ENCODE measurements around the gene DPP3. TPM values are rescaled to one million over a fixed set of nuclear protein-coding genes. Genes with fewer than 3 reads are reported as not detected.

DPP3 gene
- total RNA-seq, 1 donor from 2014 or later = 42.7 TPM

GRCh38 chr11:66470015-66470414, 10.2 kb upstream of the DPP3 start:
- H3K27ac Mint-ChIP-seq = no peak overlapping the region
- H3K9me3 Mint-ChIP-seq = no peaks in the 10 kb centered on the region
- DNase-seq (ENCODE audit: extremely low spot score, unreplicated experiment) = no peak
- no peaks in the 10 kb centered on the region for H3K36me3 Mint-ChIP-seq
- H3K4me1 Mint-ChIP-seq (ENCODE audit: unreplicated experiment) = peaks cover 15% of the 10 kb centered on the region
- TF ChIP-seq CTCF (conservative IDR thresholded peaks at IDR 0.05) = no peak
- no peaks in the 10 kb centered on the region for H3K27me3 Mint-ChIP-seq
- peak overlapping the region; percentile 30 for H3K4me3 Mint-ChIP-seq

DNA sequence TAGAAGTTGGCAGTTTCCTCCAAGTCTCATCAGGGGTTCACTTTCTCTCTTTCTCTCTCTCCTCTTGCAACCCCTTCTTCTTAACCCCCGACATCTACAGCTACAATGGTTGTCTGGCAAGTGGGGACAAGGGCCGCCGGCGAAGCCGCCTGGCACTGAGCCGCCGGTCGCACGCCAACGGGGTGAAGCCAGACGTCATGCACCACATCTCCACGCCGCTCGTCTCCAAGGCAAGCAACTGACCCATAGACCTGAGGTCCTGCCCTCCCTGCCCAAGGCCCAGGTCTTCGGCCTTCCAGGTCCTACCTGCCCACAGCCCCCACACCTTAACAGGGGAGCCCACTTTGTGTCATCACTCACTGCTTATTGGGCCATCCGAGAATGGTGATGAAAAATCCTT, 9.1 kb upstream of the DPP3 start:
- Mint-ChIP-seq H3K27ac (no peak overlapping the region), H3K9me3 (no peaks in the 10 kb centered on the region), H3K27me3 (no peaks in the 10 kb centered on the region), H3K4me1 (ENCODE audit: unreplicated experiment) (peaks cover 11% of the 10 kb centered on the region), H3K4me3 (no peak overlapping the region), H3K36me3 (no peaks in the 10 kb centered on the region)
- no peak for TF ChIP-seq CTCF (conservative IDR thresholded peaks at IDR 0.05)
- DNase-seq (ENCODE audit: extremely low spot score, unreplicated experiment) = no peak

- DNase-seq (ENCODE audit: extremely low spot score, unreplicated experiment) = no peak
- Mint-ChIP-seq H3K27ac (no peak overlapping the region), H3K27me3 (no peaks in the 10 kb centered on the region), H3K9me3 (no peaks in the 10 kb centered on the region), H3K4me1 (ENCODE audit: unreplicated experiment) (peaks cover 17% of the 10 kb centered on the region), H3K36me3 (peaks cover 4% of the 10 kb centered on the region), H3K4me3 (no peak overlapping the region)
- TF ChIP-seq CTCF (conservative IDR thresholded peaks at IDR 0.05) = no peak
Measured at GRCh38 chr11:66472054-66472453, 8.2 kb upstream of the DPP3 start.

DNA sequence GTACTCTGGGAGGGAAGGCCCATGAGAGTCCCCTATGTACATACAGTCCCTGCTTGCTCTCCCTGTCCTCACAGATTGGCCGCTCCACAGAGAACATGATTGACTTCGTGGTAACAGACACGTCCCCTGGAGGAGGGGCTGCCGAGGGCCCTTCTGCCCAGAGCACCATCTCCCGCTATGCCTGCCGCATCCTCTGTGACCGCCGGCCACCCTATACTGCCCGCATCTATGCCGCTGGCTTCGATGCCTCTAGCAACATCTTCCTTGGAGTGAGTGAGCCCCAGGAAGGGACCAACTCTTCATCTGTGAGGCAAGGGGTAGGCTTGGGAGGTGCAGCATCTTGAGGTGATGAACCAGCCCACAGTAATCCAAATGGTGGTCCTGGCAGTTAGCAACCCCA, 7.1 kb upstream of the DPP3 start:
- no peak for DNase-seq (ENCODE audit: extremely low spot score, unreplicated experiment)

GRCh38 chr11:66473608-66474515, 6.4 kb upstream of the DPP3 start:
- H3K27me3 Mint-ChIP-seq = no peaks in the 10 kb centered on the region
- peaks cover 4% of the 10 kb centered on the region for H3K36me3 Mint-ChIP-seq
- H3K27ac Mint-ChIP-seq = no peak overlapping the region
- H3K4me3 Mint-ChIP-seq = no peak overlapping the region
- DNase-seq (ENCODE audit: extremely low spot score, unreplicated experiment) = no peak
- no peak for TF ChIP-seq CTCF (conservative IDR thresholded peaks at IDR 0.05)
- peaks cover 13% of the 10 kb centered on the region for H3K4me1 Mint-ChIP-seq (ENCODE audit: unreplicated experiment)
- no peaks in the 10 kb centered on the region for H3K9me3 Mint-ChIP-seq

More for the DNA sequence above, 7.1 kb upstream of the DPP3 start:
- Mint-ChIP-seq H3K4me1 (ENCODE audit: unreplicated experiment) (peaks cover 15% of the 10 kb centered on the region), H3K9me3 (no peaks in the 10 kb centered on the region), H3K27me3 (no peaks in the 10 kb centered on the region), H3K36me3 (peaks cover 4% of the 10 kb centered on the region), H3K4me3 (no peak overlapping the region), H3K27ac (no peak overlapping the region)
- TF ChIP-seq CTCF (conservative IDR thresholded peaks at IDR 0.05) = no peak

Data from type B pancreatic cell (in vitro differentiated cells).